AG09319 (cell line): ENCODE results near the gene INPP4B.

Source experiments
- DNase-seq: peaks from one replicate; pipeline ENCODE4 v3.0.0-alpha.2; 2010; ENCODE audit warnings: low read depth; ENCODE audit errors: extremely low read depth
- TF ChIP-seq, protein P1 (sequence below): IDR thresholded peaks from 2 replicates; pipeline ENCODE4 v1.5.1; 2011; ENCODE audit warnings: low read depth, mild to moderate bottlenecking, inconsistent platforms, low read length, moderate library complexity

The INPP4B gene

DNA sequence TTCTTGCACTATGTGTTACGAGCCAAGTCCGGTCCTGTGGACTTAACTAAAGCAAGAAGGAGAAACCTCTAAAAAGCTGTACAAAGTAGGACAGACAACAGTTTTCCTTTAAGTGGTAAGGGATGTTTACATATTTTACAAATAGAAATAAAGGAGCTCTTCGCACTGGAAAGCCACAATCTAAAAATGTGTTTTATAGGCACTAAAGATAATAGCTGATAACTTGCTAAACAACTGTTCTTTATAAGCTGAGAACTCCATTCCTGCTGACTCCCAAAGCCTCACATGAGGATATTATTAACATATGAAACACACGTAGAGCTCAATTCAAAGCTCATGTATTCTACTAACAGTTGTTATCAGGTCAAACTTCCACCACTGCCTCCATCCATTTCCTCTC lies 519.9 kb downstream of the INPP4B start:
- TF ChIP-seq, protein P1, sequence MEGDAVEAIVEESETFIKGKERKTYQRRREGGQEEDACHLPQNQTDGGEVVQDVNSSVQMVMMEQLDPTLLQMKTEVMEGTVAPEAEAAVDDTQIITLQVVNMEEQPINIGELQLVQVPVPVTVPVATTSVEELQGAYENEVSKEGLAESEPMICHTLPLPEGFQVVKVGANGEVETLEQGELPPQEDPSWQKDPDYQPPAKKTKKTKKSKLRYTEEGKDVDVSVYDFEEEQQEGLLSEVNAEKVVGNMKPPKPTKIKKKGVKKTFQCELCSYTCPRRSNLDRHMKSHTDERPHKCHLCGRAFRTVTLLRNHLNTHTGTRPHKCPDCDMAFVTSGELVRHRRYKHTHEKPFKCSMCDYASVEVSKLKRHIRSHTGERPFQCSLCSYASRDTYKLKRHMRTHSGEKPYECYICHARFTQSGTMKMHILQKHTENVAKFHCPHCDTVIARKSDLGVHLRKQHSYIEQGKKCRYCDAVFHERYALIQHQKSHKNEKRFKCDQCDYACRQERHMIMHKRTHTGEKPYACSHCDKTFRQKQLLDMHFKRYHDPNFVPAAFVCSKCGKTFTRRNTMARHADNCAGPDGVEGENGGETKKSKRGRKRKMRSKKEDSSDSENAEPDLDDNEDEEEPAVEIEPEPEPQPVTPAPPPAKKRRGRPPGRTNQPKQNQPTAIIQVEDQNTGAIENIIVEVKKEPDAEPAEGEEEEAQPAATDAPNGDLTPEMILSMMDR = no peak
- no peak for DNase-seq

GRCh38 chr4:142324572-142324971 lies 521.5 kb downstream of the INPP4B start:
- TF ChIP-seq, protein P1 = no peak
- no peak for DNase-seq

DNA sequence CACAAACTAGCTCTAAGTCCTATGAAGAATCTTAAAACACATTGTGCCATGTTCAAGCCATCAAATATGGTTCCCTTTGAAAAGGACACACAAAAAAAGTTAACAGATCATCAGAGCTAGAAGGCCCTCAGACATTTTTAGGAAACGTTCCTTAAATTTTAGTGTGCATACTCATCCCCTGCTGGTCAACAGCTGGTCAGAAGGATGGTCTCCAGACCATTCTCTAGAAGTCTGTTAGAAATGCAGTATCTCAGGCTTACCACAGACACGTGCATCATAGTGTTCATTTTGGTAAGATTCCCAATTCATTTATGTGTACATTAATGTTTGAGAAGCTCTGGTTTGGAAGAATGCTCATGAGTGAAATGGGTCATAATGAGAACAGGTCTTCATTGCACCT lies 523.1 kb downstream of the INPP4B start:
- TF ChIP-seq, protein P1 = no peak
- DNase-seq = no peak

DNA sequence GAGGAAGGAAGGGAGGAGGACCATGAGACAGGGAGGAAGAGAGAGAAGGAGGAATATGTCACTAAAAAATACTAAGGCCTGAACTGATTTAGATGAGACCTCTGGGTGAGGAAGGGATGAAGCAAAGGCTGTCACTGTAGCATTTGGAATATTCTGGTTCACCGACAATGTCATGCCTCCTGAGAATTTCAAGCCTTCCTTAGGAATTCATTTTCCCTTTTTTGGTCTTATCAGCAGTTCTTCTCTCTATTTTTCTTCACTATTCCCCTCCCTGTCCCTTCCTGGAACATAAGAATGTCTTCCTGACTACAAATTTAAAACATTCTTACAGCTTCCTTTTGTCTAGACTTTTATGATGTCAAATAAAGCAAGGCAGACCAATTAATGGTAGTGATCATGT lies 527.8 kb downstream of the INPP4B start:
- TF ChIP-seq, protein P1 = no peak
- no peak for DNase-seq

- TF ChIP-seq, protein P1 = no peak
Measured at GRCh38 chr4:142316913-142317312, 529.2 kb downstream of the INPP4B start.

GRCh38 chr4:142316025-142316424 lies 530.1 kb downstream of the INPP4B start:
- TF ChIP-seq, protein P1 = no peak
- DNase-seq = no peak

More at GRCh38 chr4:142316913-142317312, 529.2 kb downstream of the INPP4B start:
- DNase-seq = no peak

GRCh38 chr4:142314686-142315085 lies 531.4 kb downstream of the INPP4B start:
- no peak for DNase-seq
- TF ChIP-seq, protein P1 = no peak

DNA sequence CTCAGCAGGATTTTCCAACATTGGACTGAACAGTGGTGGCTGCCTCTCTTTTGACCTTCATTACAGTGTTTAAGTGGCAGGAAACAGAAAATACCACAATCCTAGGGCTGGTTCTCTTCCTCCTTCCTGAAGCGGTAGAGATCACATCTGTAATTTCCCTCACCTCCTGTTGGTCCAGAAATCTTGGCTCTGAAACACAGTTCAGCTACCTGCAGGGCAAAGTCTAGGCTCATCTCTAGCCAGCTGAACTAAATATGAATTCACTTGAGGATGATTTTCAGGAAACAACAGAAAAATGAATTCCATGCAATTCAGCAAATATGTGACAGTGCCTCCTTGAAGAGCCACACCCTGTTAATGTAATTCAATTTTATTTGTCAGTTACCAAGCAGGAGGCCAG lies 531.9 kb downstream of the INPP4B start:
- TF ChIP-seq, protein P1 = no peak

More for the DNA sequence above, 531.9 kb downstream of the INPP4B start:
- no peak for DNase-seq
